ENCODE measurements around the gene KCNQ4. TPM values are rescaled to one million over a fixed set of nuclear protein-coding genes. Genes with fewer than 3 reads are reported as not detected.

KCNQ4 gene
- polyA plus RNA-seq, 2 of the 4 experiments (the other 2 are of a cell fraction) = 0.08 to 0.17 TPM

DNA sequence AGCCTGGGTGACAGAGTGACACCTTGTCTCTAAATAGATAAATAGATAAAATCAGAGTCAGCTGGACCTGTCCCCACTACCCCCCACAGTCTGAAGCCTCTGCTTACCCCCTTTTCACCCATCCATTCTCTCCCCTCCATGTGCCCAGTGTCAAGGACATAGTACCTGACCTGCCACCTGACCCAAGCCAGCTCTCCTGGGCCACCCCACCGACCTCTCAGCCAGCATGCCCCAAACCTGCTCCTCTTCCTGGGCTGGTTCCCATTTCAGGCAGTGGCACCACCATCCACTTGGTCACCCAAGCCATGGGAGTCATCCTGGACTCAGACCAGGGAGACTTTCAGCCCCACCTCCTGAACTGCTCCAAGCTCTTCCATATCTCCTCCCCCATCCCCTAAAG lies 50.4 kb downstream of the KCNQ4 start:
- no peak overlapping the region for H3K4me2 ChIP-seq
- no peak overlapping the region for H3K27ac ChIP-seq
- H3K9me3 ChIP-seq = no peaks in the 10 kb centered on the region
- TF ChIP-seq ESRRA (IDR thresholded peaks at IDR 0.05; ENCODE audit: borderline replicate concordance, low read length) = no peak
- no peak for TF ChIP-seq RARB (CRISPR knock-in tag; IDR thresholded peaks at IDR 0.05)
- TF ChIP-seq GATA3 (IDR thresholded peaks at IDR 0.05; ENCODE audit: borderline replicate concordance) = no peak
- TF ChIP-seq, protein P1, sequence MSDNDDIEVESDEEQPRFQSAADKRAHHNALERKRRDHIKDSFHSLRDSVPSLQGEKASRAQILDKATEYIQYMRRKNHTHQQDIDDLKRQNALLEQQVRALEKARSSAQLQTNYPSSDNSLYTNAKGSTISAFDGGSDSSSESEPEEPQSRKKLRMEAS (IDR thresholded peaks at IDR 0.05) = no peak
- no peak for ATAC-seq
- POLR2A ChIA-PET = no interaction called here
- H3K4me3 ChIP-seq = no peak overlapping the region
- FAIRE-seq = no peak
- no peaks in the 10 kb centered on the region for H3K4me1 ChIP-seq
- DNase-seq (ENCODE audit: low read depth in 1 of 2, low spot score in 1 of 2) = no peak
- CTCF ChIA-PET = interaction anchor here (0.6 to 4.7 kb wide), 3 partner anchors 16 to 117 kb away, joined by 3 to 23 read pairs (median 3); no protein-coding TSS in a partner anchor
- WGBS (ENCODE audit: missing lambda C conversion rate) = 33% methylated on average over 1 of the region's 1 CpG

DNA sequence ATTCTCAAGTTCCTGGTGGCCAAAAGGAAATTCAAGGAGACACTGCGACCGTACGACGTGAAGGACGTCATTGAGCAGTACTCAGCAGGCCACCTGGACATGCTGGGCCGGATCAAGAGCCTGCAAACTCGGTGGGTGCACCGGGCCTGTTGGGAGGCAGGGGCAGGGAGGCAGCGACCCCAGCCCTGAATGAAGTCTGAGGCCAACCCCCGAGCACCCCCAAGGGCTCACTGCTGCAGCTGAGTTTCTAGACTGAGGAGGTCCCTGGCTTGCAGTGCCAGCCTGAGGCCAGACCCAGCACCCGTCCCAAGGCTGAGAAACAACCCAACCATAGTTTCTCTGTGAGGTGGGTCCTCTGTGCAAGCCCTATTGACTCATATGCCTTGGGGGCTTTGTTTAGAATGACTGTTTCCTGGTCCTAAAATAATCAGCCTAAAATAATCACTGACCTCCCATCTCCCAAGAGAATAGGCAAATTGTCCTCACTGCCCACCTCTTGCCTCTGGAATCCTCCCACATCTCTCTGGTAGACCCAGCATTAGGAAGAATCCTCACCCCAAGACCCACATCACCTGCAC lies 51.5 kb downstream of the KCNQ4 start:
- ChIA-PET CTCF (interaction anchor here (1.6 to 2.4 kb wide), 2 partner anchors 114 to 118 kb away, joined by 3 to 5 read pairs; no protein-coding TSS in a partner anchor), POLR2A (no interaction called here)
- no peak for ATAC-seq
- WGBS (ENCODE audit: missing lambda C conversion rate) = 69% methylated on average over 5 of the region's 11 CpGs
- no peak overlapping the region for H3K4me2 ChIP-seq
- FAIRE-seq = no peak
- H3K9me3 ChIP-seq = no peaks in the 10 kb centered on the region
- no peaks in the 10 kb centered on the region for H3K4me1 ChIP-seq
- no peak for TF ChIP-seq ZNF302 (CRISPR knock-in tag; IDR thresholded peaks at IDR 0.05)
- no peak for TF ChIP-seq EHMT2 (IDR thresholded peaks at IDR 0.05; ENCODE audit: low read depth)
- no peak for TF ChIP-seq RNF2 (IDR thresholded peaks at IDR 0.05; ENCODE audit: borderline replicate concordance, low read depth)
- no peak for DNase-seq (ENCODE audit: low read depth in 1 of 2, low spot score in 1 of 2)
- H3K4me3 ChIP-seq = no peak overlapping the region
- H3K27ac ChIP-seq = no peak overlapping the region

DNA sequence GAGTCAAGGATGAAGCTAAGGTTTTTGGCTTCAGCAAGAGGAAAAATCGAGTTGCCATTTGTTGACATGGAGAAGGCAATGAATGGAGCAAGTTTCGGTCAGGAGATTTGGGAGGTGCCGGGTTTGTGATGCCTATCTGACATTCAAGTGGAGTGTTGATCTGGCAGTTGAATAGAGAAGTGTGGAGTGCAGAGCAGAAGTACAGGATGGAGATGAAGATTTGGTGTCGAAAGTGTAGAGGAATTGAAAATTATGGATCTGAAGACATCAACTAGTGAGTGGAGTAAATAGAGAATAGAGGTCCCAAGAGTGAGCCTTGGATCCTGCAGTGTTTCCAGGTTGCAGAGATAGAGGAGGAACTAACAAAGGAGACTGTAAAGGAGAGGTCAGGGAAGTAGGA lies 52.7 kb downstream of the KCNQ4 start:
- Histone ChIP-seq H3K4me2 (no peak overlapping the region), H3K4me3 (no peak overlapping the region), H3K4me1 (no peaks in the 10 kb centered on the region), H3K27ac (no peak overlapping the region), H3K9me3 (no peaks in the 10 kb centered on the region)
- ATAC-seq (no peak), FAIRE-seq (no peak), DNase-seq (ENCODE audit: low read depth in 1 of 2, low spot score in 1 of 2) (no peak)
- TF ChIP-seq RFX5 (IDR thresholded peaks at IDR 0.05) (no peak), ZNF302 (CRISPR knock-in tag; IDR thresholded peaks at IDR 0.05) (no peak), POLR2AphosphoS2 (conservative IDR thresholded peaks at IDR 0.05; ENCODE audit: low read length) (no peak), ZFP36 (IDR thresholded peaks at IDR 0.05; ENCODE audit: borderline replicate concordance, partially characterized antibody) (no peak), RAD21 (conservative IDR thresholded peaks at IDR 0.05 in 1 of 2, IDR thresholded peaks at IDR 0.05 in 1 of 2) (no peak), TFCP2L1 (CRISPR knock-in tag; IDR thresholded peaks at IDR 0.05) (no peak), ZSCAN20 (CRISPR knock-in tag; IDR thresholded peaks at IDR 0.05) (no peak), TP53 (CRISPR knock-in tag; IDR thresholded peaks at IDR 0.05) (no peak), RARB (CRISPR knock-in tag; IDR thresholded peaks at IDR 0.05) (no peak), CEBPB (IDR thresholded peaks at IDR 0.05) (no peak), FOSL2 (IDR thresholded peaks at IDR 0.05) (no peak), FOSL2 (CRISPR knock-in tag; IDR thresholded peaks at IDR 0.05) (no peak), EHF (CRISPR knock-in tag; IDR thresholded peaks at IDR 0.05) (no peak)
- TF ChIP-seq, protein P2, sequence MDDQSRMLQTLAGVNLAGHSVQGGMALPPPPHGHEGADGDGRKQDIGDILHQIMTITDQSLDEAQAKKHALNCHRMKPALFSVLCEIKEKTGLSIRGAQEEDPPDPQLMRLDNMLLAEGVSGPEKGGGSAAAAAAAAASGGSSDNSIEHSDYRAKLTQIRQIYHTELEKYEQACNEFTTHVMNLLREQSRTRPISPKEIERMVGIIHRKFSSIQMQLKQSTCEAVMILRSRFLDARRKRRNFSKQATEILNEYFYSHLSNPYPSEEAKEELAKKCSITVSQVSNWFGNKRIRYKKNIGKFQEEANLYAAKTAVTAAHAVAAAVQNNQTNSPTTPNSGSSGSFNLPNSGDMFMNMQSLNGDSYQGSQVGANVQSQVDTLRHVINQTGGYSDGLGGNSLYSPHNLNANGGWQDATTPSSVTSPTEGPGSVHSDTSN (IDR thresholded peaks at IDR 0.05) = no peak
- TF ChIP-seq, protein P3, sequence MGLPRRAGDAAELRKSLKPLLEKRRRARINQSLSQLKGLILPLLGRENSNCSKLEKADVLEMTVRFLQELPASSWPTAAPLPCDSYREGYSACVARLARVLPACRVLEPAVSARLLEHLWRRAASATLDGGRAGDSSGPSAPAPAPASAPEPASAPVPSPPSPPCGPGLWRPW (IDR thresholded peaks at IDR 0.05) = no peak
- TF ChIP-seq, protein P4, sequence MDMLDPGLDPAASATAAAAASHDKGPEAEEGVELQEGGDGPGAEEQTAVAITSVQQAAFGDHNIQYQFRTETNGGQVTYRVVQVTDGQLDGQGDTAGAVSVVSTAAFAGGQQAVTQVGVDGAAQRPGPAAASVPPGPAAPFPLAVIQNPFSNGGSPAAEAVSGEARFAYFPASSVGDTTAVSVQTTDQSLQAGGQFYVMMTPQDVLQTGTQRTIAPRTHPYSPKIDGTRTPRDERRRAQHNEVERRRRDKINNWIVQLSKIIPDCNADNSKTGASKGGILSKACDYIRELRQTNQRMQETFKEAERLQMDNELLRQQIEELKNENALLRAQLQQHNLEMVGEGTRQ (IDR thresholded peaks at IDR 0.05) = no peak
- TF ChIP-seq, protein P5, sequence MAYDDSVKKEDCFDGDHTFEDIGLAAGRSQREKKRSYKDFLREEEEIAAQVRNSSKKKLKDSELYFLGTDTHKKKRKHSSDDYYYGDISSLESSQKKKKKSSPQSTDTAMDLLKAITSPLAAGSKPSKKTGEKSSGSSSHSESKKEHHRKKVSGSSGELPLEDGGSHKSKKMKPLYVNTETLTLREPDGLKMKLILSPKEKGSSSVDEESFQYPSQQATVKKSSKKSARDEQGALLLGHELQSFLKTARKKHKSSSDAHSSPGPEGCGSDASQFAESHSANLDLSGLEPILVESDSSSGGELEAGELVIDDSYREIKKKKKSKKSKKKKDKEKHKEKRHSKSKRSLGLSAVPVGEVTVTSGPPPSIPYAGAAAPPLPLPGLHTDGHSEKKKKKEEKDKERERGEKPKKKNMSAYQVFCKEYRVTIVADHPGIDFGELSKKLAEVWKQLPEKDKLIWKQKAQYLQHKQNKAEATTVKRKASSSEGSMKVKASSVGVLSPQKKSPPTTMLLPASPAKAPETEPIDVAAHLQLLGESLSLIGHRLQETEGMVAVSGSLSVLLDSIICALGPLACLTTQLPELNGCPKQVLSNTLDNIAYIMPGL (CRISPR knock-in tag; IDR thresholded peaks at IDR 0.05; ENCODE audit: borderline replicate concordance) = no peak
- CTCF ChIA-PET = interaction anchor here (1.6 to 2.4 kb wide), 2 partner anchors 113 to 116 kb away, joined by 3 to 5 read pairs; no protein-coding TSS in a partner anchor
- 59% methylated on average over 4 of the region's 4 CpGs for WGBS (ENCODE audit: missing lambda C conversion rate)
- POLR2A ChIA-PET = no interaction called here
